DND-41 (cell line): ENCODE measurements around the gene RRP1.

Experiments used
- ATAC-seq: fragments of 200-7000 bp; cut with Tn5 transposase; 3 replicates; pipeline ENCODE4 v1.9.1; 2021; ENCODE audit warnings: low read depth; ENCODE audit not compliant: insufficient read depth
- DNase-seq: peaks from one replicate; pipeline ENCODE4 v3.0.0-alpha.2; 2020
- H2AFZ ChIP-seq: 2 replicates; pipeline ENCODE4 v1.6.0; 2012; ENCODE audit warnings: low read depth, low read length
- H3K27ac ChIP-seq: 2 replicates; pipeline ENCODE4 v1.5.1; 2012; ENCODE audit warnings: low read length, inconsistent platforms
- H3K27me3 ChIP-seq: fragments of 200-600 bp; sonication (generic); 2 replicates; pipeline ENCODE4 v1.6.0; 2012; ENCODE audit warnings: low read length, mild to moderate bottlenecking, inconsistent platforms; ENCODE audit not compliant: insufficient read depth, poor library complexity
- H3K36me3 ChIP-seq: 2 replicates; pipeline ENCODE4 v1.5.1; 2012; ENCODE audit warnings: low read length, inconsistent platforms; ENCODE audit not compliant: insufficient read depth
- H3K4me1 ChIP-seq: 2 replicates; pipeline ENCODE4 v1.5.1; 2012; ENCODE audit warnings: mild to moderate bottlenecking, low read length; ENCODE audit not compliant: insufficient read depth
- H3K4me2 ChIP-seq: 2 replicates; pipeline ENCODE4 v1.6.0; 2012; ENCODE audit warnings: mild to moderate bottlenecking, moderate library complexity, low read length, inconsistent platforms; ENCODE audit not compliant: insufficient read depth
- H3K4me3 ChIP-seq, 2 experiments: fragments of 200-600 bp in 1 of 2; shearing (Covaris generic) in 1 of 2; 2 replicates each; pipeline ENCODE4 v1.5.1; 2012 to 2016; ENCODE audit warnings: inconsistent platforms in 2 of 2, low read length in 2 of 2, mild to moderate bottlenecking in 2 of 2, low read depth in 1 of 2, moderate library complexity in 1 of 2
- H3K79me2 ChIP-seq: 2 replicates; pipeline ENCODE4 v1.6.0; 2012; ENCODE audit warnings: low read length, inconsistent platforms; ENCODE audit not compliant: insufficient read depth
- H3K9ac ChIP-seq: 2 replicates; pipeline ENCODE4 v1.6.0; 2012; ENCODE audit warnings: low read depth, mild to moderate bottlenecking, inconsistent platforms, low read length, moderate library complexity
- H3K9me3 ChIP-seq: 2 replicates; pipeline ENCODE4 v1.5.1; 2012; ENCODE audit warnings: low read length, moderate library complexity, mild to moderate bottlenecking, inconsistent platforms; ENCODE audit not compliant: insufficient read depth, severe bottlenecking
- H4K20me1 ChIP-seq: 2 replicates; pipeline ENCODE4 v1.6.0; 2012; ENCODE audit warnings: low read length; ENCODE audit not compliant: insufficient read depth
- EZH2 ChIP-seq: IDR thresholded peaks from 3 replicates; pipeline ENCODE4 v1.6.1; 2012; ENCODE audit warnings: borderline replicate concordance, low read depth, mild to moderate bottlenecking, moderate library complexity, low read length, inconsistent platforms; ENCODE audit not compliant: severe bottlenecking
- TF ChIP-seq, protein P1 (sequence below): IDR thresholded peaks from 2 replicates; pipeline ENCODE4 v1.5.1; 2012; ENCODE audit warnings: borderline replicate concordance, low read length, moderate library complexity, mild to moderate bottlenecking; ENCODE audit not compliant: poor library complexity, severe bottlenecking; ENCODE audit errors: extremely low read depth

Gene RRP1

DNA sequence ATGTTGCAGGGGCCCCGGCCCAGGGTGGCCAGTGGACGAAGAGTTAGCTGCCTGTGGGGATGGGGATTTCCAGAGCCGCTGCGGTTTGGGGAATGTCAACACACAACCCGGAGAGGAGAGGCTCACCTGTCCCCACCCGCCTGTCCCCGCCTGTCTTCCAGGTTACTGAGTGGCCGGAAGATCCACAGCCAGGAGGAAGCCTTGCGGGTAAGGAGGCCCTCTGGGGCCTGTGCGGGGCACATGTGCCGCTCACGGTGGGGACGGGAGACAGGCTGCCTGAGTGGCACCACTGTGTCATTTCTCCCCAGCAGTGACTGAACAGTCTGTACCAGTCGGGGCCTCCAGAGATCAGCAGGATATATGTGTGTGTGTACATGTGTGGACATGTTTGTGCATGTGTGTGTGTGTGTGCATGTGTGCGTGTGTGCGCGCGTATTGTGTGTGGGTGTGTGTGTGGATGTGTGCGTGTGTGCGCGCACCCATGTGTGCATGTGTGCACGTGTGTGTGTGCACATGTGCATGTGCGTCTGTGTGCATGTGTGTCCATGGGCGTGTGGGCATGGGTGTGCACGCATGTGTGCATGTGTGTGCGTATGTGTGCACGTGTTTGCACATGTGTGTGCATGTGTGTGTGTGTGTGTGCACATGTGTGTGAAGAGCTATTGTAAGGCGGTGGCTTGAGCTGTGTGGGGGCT lies 38.9 kb upstream of the RRP1 start:
- H3K4me2 ChIP-seq: no peak overlapping the region
- no peak overlapping the region for H2AFZ ChIP-seq
- no peak overlapping the region for H3K9ac ChIP-seq
- H4K20me1 ChIP-seq: no peaks in the 10 kb centered on the region; the same call in 1 of the 2 replicates
- H3K4me3 ChIP-seq: no peak overlapping the region
- H3K4me1 ChIP-seq: no peaks in the 10 kb centered on the region
- DNase-seq (no peak), ATAC-seq (no peak)
- no peaks in the 10 kb centered on the region for H3K27me3 ChIP-seq
- peaks cover 46% of the 10 kb centered on the region for H3K36me3 ChIP-seq
- TF ChIP-seq, protein P1, sequence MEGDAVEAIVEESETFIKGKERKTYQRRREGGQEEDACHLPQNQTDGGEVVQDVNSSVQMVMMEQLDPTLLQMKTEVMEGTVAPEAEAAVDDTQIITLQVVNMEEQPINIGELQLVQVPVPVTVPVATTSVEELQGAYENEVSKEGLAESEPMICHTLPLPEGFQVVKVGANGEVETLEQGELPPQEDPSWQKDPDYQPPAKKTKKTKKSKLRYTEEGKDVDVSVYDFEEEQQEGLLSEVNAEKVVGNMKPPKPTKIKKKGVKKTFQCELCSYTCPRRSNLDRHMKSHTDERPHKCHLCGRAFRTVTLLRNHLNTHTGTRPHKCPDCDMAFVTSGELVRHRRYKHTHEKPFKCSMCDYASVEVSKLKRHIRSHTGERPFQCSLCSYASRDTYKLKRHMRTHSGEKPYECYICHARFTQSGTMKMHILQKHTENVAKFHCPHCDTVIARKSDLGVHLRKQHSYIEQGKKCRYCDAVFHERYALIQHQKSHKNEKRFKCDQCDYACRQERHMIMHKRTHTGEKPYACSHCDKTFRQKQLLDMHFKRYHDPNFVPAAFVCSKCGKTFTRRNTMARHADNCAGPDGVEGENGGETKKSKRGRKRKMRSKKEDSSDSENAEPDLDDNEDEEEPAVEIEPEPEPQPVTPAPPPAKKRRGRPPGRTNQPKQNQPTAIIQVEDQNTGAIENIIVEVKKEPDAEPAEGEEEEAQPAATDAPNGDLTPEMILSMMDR: no peak
- no peak for TF ChIP-seq EZH2
- no peak overlapping the region for H3K27ac ChIP-seq
- H3K9me3 ChIP-seq: no peaks in the 10 kb centered on the region
- no peaks in the 10 kb centered on the region for H3K79me2 ChIP-seq

DNA sequence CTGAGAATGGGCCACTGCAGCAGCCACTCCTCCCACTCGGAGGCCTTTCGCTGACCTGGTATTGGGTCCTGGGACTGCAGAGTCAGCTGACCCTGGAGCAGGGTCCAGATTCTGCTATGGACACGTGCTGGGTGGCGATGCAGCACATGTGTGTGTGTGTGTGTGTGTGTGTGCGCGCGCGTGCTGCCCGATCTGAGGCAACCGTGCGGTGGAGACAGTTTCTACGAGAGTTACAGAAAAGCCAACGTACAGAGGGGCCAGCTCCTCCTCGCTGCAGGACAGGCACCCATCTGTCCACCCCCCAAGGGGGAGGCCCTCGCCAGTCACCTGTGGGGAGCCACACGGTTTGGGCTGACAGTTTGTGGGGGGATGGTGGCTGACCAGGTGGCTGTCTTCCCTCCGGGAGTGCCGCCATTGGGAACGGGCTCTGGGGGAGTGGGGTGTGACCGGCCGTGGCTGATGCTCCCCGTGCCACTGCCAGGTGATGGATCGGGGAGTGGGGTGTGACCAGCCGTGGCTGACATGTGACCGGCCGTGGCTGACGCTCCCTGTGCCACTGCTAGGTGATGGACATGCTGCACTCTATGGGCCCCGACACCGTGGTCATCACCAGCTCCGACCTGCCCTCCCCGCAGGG lies 37.3 kb upstream of the RRP1 start:
- H3K9me3 ChIP-seq: no peaks in the 10 kb centered on the region
- H3K36me3 ChIP-seq: peaks cover 50% of the 10 kb centered on the region
- no peaks in the 10 kb centered on the region for H3K27me3 ChIP-seq
- no peaks in the 10 kb centered on the region for H3K4me1 ChIP-seq
- DNase-seq: no peak
- H3K9ac ChIP-seq: no peak overlapping the region
- H3K79me2 ChIP-seq: no peaks in the 10 kb centered on the region
- H2AFZ ChIP-seq: no peak overlapping the region
- no peaks in the 10 kb centered on the region; the same call in 1 of the 2 replicates for H4K20me1 ChIP-seq
- ATAC-seq: no peak
- TF ChIP-seq EZH2: no peak
- H3K4me3 ChIP-seq: no peak overlapping the region
- H3K4me2 ChIP-seq: no peak overlapping the region
- no peak overlapping the region for H3K27ac ChIP-seq

DNA sequence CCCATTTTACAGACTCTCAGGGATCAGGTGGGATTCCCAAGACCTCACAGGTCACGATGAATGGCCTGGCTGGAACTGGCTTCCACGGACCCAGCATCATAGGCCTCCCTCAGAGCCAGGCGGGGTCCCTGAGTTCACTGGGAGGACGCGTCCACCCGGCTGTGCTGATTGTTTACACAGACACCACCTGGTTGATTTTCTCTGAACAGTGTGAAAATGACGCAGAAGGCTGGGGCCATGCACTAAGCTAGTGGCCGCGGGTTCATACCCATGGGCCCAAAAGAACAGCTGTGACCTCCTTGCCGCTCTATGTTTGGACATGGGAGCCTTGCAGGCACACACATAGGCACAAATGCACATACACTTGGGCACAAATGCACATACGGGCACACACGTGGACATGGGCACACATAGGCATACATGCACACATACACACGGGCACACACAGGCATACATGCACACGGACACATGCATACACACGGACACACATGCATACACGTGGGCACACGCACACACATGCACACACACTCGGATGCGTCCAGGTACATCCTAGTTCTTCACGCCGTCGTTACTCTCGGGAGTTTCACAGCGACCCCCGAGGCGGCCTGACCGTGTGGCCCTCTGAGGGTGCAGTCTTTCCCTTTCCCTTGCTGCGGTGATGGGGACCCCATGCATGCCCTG lies 36.5 kb upstream of the RRP1 start:
- Histone ChIP-seq H3K4me1 (no peaks in the 10 kb centered on the region), H3K9me3 (no peaks in the 10 kb centered on the region), H3K79me2 (no peaks in the 10 kb centered on the region), H3K4me2 (no peak overlapping the region), H4K20me1 (no peaks in the 10 kb centered on the region; the same call in 1 of the 2 replicates), H3K36me3 (peaks cover 46% of the 10 kb centered on the region), H3K27me3 (no peaks in the 10 kb centered on the region), H3K4me3 (no peak overlapping the region), H2AFZ (no peak overlapping the region), H3K27ac (no peak overlapping the region), H3K9ac (no peak overlapping the region)
- no peak for TF ChIP-seq EZH2
- TF ChIP-seq, protein P1: no peak
- ATAC-seq (no peak), DNase-seq (no peak)

DNA sequence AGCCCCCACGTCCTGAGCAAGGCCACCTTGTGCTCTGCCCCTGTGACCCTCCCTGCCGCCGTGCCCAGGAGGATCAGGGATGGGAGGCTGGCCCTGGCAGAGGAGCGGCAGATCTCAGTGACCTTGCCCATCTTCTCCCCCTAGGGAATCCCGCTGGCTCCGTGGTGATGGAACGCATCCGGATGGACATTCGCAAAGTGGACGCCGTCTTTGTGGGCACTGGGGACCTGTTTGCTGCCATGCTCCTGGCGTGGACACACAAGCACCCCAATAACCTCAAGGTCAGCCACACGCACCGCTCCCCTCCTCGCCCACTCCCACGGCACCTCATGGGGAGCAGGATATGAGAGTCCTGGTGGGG lies 36.0 kb upstream of the RRP1 start:
- Histone ChIP-seq H3K9me3 (no peaks in the 10 kb centered on the region), H3K4me3 (no peak overlapping the region), H3K27me3 (no peaks in the 10 kb centered on the region), H3K4me2 (no peak overlapping the region), H3K9ac (no peak overlapping the region), H3K4me1 (no peaks in the 10 kb centered on the region), H3K27ac (no peak overlapping the region), H2AFZ (no peak overlapping the region), H3K36me3 (peaks cover 46% of the 10 kb centered on the region), H4K20me1 (no peaks in the 10 kb centered on the region; the same call in 1 of the 2 replicates), H3K79me2 (no peaks in the 10 kb centered on the region)
- no peak for TF ChIP-seq EZH2
- TF ChIP-seq, protein P1: no peak
- no peak for ATAC-seq
- DNase-seq: no peak
